GM12873 (cell line): ENCODE results near the gene RSKR.

ENCODE experiments used
- TF ChIP-seq, protein P1 (sequence below): IDR thresholded peaks from 2 replicates; pipeline ENCODE4 v1.5.1; 2012; ENCODE audit warnings: low read depth, mild to moderate bottlenecking, moderate library complexity, low read length, control low read depth; ENCODE audit not compliant: insufficient read depth; ENCODE audit errors: missing control alignments

RSKR gene

DNA sequence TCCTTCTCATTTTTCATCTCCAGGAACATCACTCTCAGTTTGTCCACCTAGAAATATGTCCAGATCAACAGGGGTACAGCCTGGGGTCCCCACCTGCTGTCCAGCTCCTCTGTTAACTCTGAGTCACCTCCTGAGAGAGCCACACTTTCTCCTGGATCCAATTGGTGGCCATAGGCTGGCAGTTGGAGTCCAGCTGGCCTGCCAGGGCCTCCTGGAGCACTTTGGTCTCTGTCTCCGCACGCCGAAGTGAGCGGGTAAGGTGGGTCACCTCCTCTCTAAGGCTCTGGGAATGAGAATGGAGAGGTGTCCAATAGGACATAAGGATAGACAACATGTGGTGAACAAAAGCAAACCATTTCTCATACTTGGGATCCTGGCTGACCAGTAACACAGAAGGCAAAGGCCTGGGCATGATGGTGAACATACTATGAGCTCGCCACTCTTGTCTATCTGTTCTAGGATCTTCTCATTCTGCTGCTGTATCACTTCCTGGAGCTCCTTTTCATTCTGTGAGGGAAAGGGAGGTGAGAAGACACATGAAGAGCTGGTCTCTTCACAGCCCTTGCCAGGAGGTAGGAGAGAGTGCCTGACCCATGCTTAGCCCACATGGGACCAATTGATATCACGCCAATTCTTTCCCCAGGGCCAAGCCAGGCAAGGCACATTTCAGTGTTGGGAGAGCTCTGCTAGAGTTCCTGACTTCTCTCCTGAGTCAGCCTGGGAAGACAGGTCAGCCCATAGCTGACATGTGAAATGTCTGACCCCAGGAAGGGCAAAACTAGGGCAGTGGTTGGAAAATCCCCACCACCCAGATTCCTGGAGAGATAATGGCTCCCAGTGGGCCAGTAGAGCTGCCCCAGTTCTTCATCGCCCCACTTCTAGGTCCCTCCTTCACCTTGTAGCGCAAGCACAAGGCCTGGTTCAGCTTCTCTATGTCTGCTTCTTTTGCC, 35.5 kb downstream of the RSKR start:
- TF ChIP-seq, protein P1, sequence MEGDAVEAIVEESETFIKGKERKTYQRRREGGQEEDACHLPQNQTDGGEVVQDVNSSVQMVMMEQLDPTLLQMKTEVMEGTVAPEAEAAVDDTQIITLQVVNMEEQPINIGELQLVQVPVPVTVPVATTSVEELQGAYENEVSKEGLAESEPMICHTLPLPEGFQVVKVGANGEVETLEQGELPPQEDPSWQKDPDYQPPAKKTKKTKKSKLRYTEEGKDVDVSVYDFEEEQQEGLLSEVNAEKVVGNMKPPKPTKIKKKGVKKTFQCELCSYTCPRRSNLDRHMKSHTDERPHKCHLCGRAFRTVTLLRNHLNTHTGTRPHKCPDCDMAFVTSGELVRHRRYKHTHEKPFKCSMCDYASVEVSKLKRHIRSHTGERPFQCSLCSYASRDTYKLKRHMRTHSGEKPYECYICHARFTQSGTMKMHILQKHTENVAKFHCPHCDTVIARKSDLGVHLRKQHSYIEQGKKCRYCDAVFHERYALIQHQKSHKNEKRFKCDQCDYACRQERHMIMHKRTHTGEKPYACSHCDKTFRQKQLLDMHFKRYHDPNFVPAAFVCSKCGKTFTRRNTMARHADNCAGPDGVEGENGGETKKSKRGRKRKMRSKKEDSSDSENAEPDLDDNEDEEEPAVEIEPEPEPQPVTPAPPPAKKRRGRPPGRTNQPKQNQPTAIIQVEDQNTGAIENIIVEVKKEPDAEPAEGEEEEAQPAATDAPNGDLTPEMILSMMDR: no peak

DNA sequence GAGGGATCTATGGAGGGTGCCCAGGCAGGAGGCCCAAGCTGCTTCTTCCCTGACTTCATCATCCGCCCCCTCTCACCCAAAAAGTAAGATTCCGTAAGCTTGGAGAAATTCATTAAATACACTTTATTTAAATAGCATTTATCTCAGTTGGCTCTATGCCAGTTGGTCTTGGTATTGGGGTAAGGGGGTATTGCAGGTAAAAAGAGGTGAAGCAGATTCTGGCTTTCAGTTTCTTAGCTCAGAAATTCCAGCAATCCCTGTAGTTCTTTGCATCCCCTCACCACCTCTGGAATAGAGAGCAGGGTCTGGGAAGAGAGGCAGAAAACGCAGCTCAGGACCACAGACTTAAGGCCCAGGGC, 36.5 kb downstream of the RSKR start:
- TF ChIP-seq, protein P1: no peak

DNA sequence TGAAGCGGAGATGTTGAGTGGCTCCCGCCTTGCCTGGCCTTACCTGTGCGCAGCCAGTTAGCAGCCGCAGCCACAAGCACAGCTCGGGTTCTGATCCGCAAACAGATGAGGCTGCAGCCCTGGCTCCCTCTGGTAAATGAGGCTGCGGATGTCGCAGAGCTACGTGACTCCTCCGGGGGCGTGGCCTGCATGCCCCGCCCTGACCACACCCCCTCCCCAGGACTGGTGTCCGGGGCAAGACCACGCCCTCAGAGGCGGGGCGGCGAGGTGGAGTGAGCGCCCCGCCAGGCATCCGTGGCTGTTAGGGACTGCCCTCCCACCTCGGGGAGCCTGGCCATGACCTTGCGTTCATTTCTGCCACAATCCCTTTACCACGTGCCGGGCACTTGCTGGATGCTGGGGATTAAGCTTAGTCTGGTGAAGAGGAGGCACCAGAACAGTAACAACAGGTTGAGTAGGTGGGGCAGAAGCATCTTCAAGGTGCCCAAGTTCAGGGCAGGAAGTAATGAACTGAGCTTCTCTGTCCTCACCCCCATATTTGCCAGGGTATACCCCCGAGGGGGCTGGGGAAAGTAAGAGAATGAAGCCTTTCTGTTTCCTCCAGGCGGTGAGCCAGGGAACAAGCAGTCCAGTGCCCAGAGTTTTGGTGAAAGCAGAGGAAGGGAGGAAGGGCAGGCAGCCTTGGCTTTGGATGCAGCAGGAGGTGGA, 37.1 kb downstream of the RSKR start, which contains the start of gene ALDOC:
TSS of gene ALDOC (minus strand) at position 138 of the 708 bp plus-strand sequence. CDS start 1,363 bp downstream, outside the sequence.
- TF ChIP-seq, protein P1: no peak

GRCh38 chr17:28575126-28575795, 38.7 kb downstream of the RSKR start:
- TF ChIP-seq, protein P1: peak; percentile 39

GRCh38 chr17:28574526-28574925, 39.5 kb downstream of the RSKR start:
- TF ChIP-seq, protein P1: peak; percentile 36

DNA sequence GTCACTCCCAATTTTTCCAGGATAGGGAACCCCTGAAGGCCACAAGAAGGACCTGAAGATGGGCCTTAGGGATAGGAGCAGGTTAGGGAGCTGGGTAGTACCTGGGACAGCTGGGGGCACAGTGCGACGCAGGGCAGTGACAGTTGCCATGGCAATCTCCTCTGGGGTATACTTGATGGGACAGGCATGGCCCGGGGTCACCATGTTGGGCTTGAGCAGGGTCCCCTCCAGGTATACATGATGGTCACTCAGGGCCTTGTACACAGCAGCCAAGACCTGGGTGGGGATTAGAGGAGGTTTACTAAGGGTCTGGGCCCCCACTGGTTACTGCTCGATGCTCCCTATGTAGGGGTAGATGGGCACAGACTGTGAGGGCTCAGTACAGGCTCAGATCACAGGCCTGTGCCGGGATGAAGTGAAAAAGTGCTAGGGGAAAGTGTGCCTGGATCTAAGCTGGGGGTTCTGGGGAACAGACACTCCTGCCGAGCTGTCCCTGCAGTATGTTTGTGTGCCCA, 40.0 kb downstream of the RSKR start:
- TF ChIP-seq, protein P1: no peak
